Astrocyte (in vitro differentiated cells and primary cell): ENCODE measurements around the gene DPP8. TPM values are rescaled to one million over a fixed set of nuclear protein-coding genes. Genes with fewer than 3 reads are reported as not detected.

ENCODE experiments used
- DNase-seq: peaks from one replicate; pipeline ENCODE4 v3.0.0-alpha.2; 2010; ENCODE audit warnings: low read depth
- FAIRE-seq: peaks from 2 replicates; lab custom pipeline; 2011; peaks lifted over from hg19 to GRCh38; lab: Jason Lieb, UNC
- H2AFZ ChIP-seq: 2 replicates; pipeline ENCODE4 v1.6.0; 2012; ENCODE audit warnings: low read depth, low read length, inconsistent platforms
- H3K27ac ChIP-seq: 2 replicates; pipeline ENCODE4 v1.5.1; 2011; ENCODE audit warnings: low read depth, low read length, inconsistent platforms
- H3K27me3 ChIP-seq: 2 replicates; pipeline ENCODE4 v1.6.0; 2011; ENCODE audit warnings: low read length, inconsistent platforms; ENCODE audit not compliant: insufficient read depth
- H3K36me3 ChIP-seq: 2 replicates; pipeline ENCODE4 v1.5.1; 2011; ENCODE audit warnings: low read length, inconsistent platforms; ENCODE audit not compliant: insufficient read depth
- H3K4me1 ChIP-seq: 2 replicates; pipeline ENCODE4 v1.5.1; 2011; ENCODE audit warnings: low read length, inconsistent platforms; ENCODE audit not compliant: insufficient read depth
- H3K4me2 ChIP-seq: 2 replicates; pipeline ENCODE4 v1.6.0; 2012; ENCODE audit warnings: low read length, inconsistent platforms
- H3K4me3 ChIP-seq: 2 replicates; pipeline ENCODE4 v1.5.1; 2011; ENCODE audit warnings: low read depth, mild to moderate bottlenecking, low read length, inconsistent platforms; ENCODE audit not compliant: insufficient read depth
- H3K79me2 ChIP-seq: 2 replicates; pipeline ENCODE4 v1.6.0; 2012; ENCODE audit warnings: mild to moderate bottlenecking, low read length, inconsistent platforms; ENCODE audit not compliant: insufficient read depth
- H3K9ac ChIP-seq: 2 replicates; pipeline ENCODE4 v1.6.0; 2012; ENCODE audit warnings: mild to moderate bottlenecking, low read length, inconsistent platforms
- H3K9me3 ChIP-seq: 2 replicates; pipeline ENCODE4 v1.5.1; 2012; ENCODE audit warnings: low read depth, mild to moderate bottlenecking, low read length, inconsistent platforms; ENCODE audit not compliant: insufficient read depth
- H4K20me1 ChIP-seq: 2 replicates; pipeline ENCODE4 v1.6.0; 2012; ENCODE audit warnings: low read length, inconsistent platforms; ENCODE audit not compliant: insufficient read depth
- H3K27ac Mint-ChIP-seq: one replicate; pipeline ENCODE4 v1.8.0; 2021; ENCODE audit warnings: mild to moderate bottlenecking, mixed read lengths; ENCODE audit not compliant: unreplicated experiment
- H3K27me3 Mint-ChIP-seq: one replicate; pipeline ENCODE4 v1.8.0; 2021; ENCODE audit warnings: low read depth, mixed read lengths; ENCODE audit not compliant: unreplicated experiment
- H3K36me3 Mint-ChIP-seq: one replicate; pipeline ENCODE4 v1.8.0; 2021; ENCODE audit warnings: low read depth, mixed read lengths; ENCODE audit not compliant: unreplicated experiment
- H3K4me1 Mint-ChIP-seq: one replicate; pipeline ENCODE4 v1.8.0; 2021; ENCODE audit warnings: low read depth, mixed read lengths; ENCODE audit not compliant: unreplicated experiment
- H3K4me3 Mint-ChIP-seq: one replicate; pipeline ENCODE4 v1.8.0; 2021; ENCODE audit warnings: mild to moderate bottlenecking, moderate library complexity, mixed read lengths; ENCODE audit not compliant: unreplicated experiment
- H3K9me3 Mint-ChIP-seq: one replicate; pipeline ENCODE4 v1.8.0; 2021; ENCODE audit warnings: mild to moderate bottlenecking, mixed read lengths; ENCODE audit not compliant: unreplicated experiment
- CTCF ChIP-seq: IDR thresholded peaks from 2 replicates; pipeline ENCODE4 v1.5.1; 2011; ENCODE audit warnings: low read depth, mild to moderate bottlenecking, inconsistent platforms, low read length, moderate library complexity; ENCODE audit not compliant: insufficient read depth
- EZH2 ChIP-seq: IDR thresholded peaks from 2 replicates; pipeline ENCODE4 v1.6.1; 2012; ENCODE audit warnings: mild to moderate bottlenecking, low read length, inconsistent platforms; ENCODE audit not compliant: insufficient read depth
- total RNA-seq: library from RNA; stranded (reverse); gene quantifications from 2 replicates; pipeline ENCODE4 v1.2.1, GENCODE V29; 2021

The DPP8 gene
- total RNA-seq, 1 donor from 2014 or later: 29.5 TPM

GRCh38 chr15:65451989-65452388, 65.5 kb downstream of the DPP8 start:
- no peaks in the 10 kb centered on the region for H3K4me1 ChIP-seq
- H3K36me3 Mint-ChIP-seq: peaks cover 7% of the 10 kb centered on the region
- no peak overlapping the region for H3K4me3 Mint-ChIP-seq
- no peaks in the 10 kb centered on the region for H3K9me3 ChIP-seq
- H3K4me3 ChIP-seq: no peak overlapping the region
- DNase-seq: no peak
- no peak overlapping the region for H3K4me2 ChIP-seq
- H3K27me3 Mint-ChIP-seq: no peaks in the 10 kb centered on the region
- no peak overlapping the region for H2AFZ ChIP-seq
- H3K27ac ChIP-seq: no peak overlapping the region
- H4K20me1 ChIP-seq: no peaks in the 10 kb centered on the region
- H3K4me1 Mint-ChIP-seq: peaks cover 8% of the 10 kb centered on the region
- H3K79me2 ChIP-seq: no peaks in the 10 kb centered on the region
- H3K9me3 Mint-ChIP-seq: no peaks in the 10 kb centered on the region
- no peak for TF ChIP-seq EZH2
- no peak for TF ChIP-seq CTCF
- H3K36me3 ChIP-seq: peaks cover 42% of the 10 kb centered on the region
- no peak overlapping the region for H3K9ac ChIP-seq
- no peak overlapping the region for H3K27ac Mint-ChIP-seq
- H3K27me3 ChIP-seq: no peaks in the 10 kb centered on the region
- no peak for FAIRE-seq

- H3K27ac ChIP-seq: no peak overlapping the region
- H3K27me3 ChIP-seq: no peaks in the 10 kb centered on the region
- Mint-ChIP-seq H3K4me1 (peaks cover 8% of the 10 kb centered on the region), H3K27me3 (no peaks in the 10 kb centered on the region), H3K9me3 (no peaks in the 10 kb centered on the region), H3K36me3 (peaks cover 5% of the 10 kb centered on the region), H3K27ac (no peak overlapping the region), H3K4me3 (no peak overlapping the region)
- no peaks in the 10 kb centered on the region for H4K20me1 ChIP-seq
- no peak for TF ChIP-seq CTCF
- no peaks in the 10 kb centered on the region for H3K79me2 ChIP-seq
- no peaks in the 10 kb centered on the region for H3K9me3 ChIP-seq
- H2AFZ ChIP-seq: no peak overlapping the region
- H3K4me1 ChIP-seq: no peaks in the 10 kb centered on the region
- DNase-seq (no peak), FAIRE-seq (no peak)
- H3K36me3 ChIP-seq: peaks cover 37% of the 10 kb centered on the region
- H3K4me2 ChIP-seq: no peak overlapping the region
- H3K9ac ChIP-seq: no peak overlapping the region
- H3K4me3 ChIP-seq: no peak overlapping the region
These were observed 66.9 kb downstream of the DPP8 start for GRCh38 chr15:65450556-65450955.

- no peak for DNase-seq
- no peak for FAIRE-seq
- H3K9ac ChIP-seq: no peak overlapping the region
- TF ChIP-seq CTCF (no peak), EZH2 (no peak)
- Mint-ChIP-seq H3K4me3 (no peak overlapping the region), H3K36me3 (peaks cover 6% of the 10 kb centered on the region), H3K9me3 (no peaks in the 10 kb centered on the region), H3K27me3 (no peaks in the 10 kb centered on the region), H3K27ac (no peak overlapping the region), H3K4me1 (peaks cover 8% of the 10 kb centered on the region)
- H4K20me1 ChIP-seq: no peaks in the 10 kb centered on the region
- H3K36me3 ChIP-seq: peaks cover 30% of the 10 kb centered on the region
- no peak overlapping the region for H3K27ac ChIP-seq
- no peak overlapping the region for H3K4me3 ChIP-seq
- H3K4me1 ChIP-seq: no peaks in the 10 kb centered on the region
- no peaks in the 10 kb centered on the region for H3K79me2 ChIP-seq
- H3K4me2 ChIP-seq: no peak overlapping the region
- no peak overlapping the region for H2AFZ ChIP-seq
- no peaks in the 10 kb centered on the region for H3K27me3 ChIP-seq
- H3K9me3 ChIP-seq: no peaks in the 10 kb centered on the region
These were observed 70.3 kb downstream of the DPP8 start for GRCh38 chr15:65447145-65447544.
